Measurements from ENCODE around the gene FBLN2. TPM values are rescaled to one million over a fixed set of nuclear protein-coding genes. Genes with fewer than 3 reads are reported as not detected.

FBLN2 gene
- total and polyA plus RNA-seq, 8 donors: 27.5 to 96.6 (median 40.6) TPM

- H3K27me3 ChIP-seq: peaks cover 3 to 73% of the 10 kb centered on the region in 2 donors
- peaks cover 0 to 18% of the 10 kb centered on the region in 2 donors for H3K4me1 ChIP-seq
- H3K36me3 ChIP-seq: no peaks in the 10 kb centered on the region
- ATAC-seq (no peak), DNase-seq (no peak)
- no peaks in the 10 kb centered on the region for H3K9me3 ChIP-seq
- no peak overlapping the region for H3K4me3 ChIP-seq
- H3K27ac ChIP-seq: no peak overlapping the region
- no peak for TF ChIP-seq CTCF (IDR thresholded peaks at IDR 0.05)
- intact Hi-C loops (cut with DNase I): loop anchor here (5.0 to 10.0 kb wide), 2 partner anchors 150 to 228 kb away; partner anchors contain the start of gene WNT7A (in 1 of the 2)
Measured at GRCh38 chr3:13654330-13655060, 105.6 kb downstream of the FBLN2 start.

DNA sequence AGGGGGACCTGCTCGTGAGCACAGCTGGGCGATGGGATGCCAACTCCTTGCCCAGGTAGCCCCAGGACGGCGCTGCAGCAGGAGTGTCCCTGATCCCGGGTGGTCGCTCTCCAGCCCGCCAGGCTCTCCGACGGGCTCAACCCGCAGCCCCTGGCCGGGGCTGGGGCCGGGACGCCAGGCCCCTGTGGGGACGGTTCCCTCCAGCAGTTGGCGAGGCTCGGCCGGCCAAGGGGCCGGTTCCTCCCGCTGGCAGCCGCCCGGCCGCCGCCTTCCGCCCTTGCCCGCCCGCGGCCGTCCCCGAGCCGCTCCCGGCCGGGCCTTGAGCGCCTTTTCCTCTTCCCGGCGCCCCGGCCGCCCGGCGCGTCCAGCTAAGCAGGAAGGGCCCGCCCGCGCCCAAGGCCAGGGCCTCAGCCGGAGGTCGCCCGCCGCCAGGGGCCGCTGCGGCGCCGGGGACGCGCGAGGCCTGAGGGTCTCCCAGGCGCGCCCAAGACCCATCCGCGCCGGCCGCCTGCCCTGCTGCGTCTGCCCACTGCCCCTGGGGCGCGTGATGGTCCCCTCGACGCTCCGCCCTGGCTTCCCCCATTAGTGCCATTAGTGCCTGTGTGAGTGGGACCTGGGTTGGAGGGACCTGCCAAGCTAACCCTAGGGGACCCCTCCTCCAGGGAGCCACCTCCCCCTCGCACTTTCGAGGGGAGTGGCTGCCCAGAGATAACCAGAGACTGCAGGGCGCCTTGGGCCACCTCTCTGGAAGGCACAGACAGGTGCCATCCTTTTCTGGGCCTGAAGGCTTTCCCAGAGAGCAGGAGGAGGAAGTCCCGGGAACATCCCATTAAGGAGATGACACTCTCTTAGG is 106.4 kb downstream of the FBLN2 start:
- TF ChIP-seq CTCF (IDR thresholded peaks at IDR 0.05): peak; percentile 53 to 68
- Histone ChIP-seq H3K4me3 (no peak overlapping the region), H3K9me3 (no peaks in the 10 kb centered on the region), H3K27ac (no peak overlapping the region), H3K4me1 (peaks cover 0 to 16% of the 10 kb centered on the region in 2 donors), H3K36me3 (no peaks in the 10 kb centered on the region), H3K27me3 (peaks cover 3 to 67% of the 10 kb centered on the region in 2 donors)
- DNase-seq (peak in 2 of 4 donors; percentile 41 to 64), ATAC-seq (peak; percentile 47)
- intact Hi-C loops (cut with DNase I): loop anchor here (5.0 to 10.0 kb wide), 2 partner anchors 150 to 227 kb away; partner anchors contain the start of gene WNT7A (in 1 of the 2)

DNA sequence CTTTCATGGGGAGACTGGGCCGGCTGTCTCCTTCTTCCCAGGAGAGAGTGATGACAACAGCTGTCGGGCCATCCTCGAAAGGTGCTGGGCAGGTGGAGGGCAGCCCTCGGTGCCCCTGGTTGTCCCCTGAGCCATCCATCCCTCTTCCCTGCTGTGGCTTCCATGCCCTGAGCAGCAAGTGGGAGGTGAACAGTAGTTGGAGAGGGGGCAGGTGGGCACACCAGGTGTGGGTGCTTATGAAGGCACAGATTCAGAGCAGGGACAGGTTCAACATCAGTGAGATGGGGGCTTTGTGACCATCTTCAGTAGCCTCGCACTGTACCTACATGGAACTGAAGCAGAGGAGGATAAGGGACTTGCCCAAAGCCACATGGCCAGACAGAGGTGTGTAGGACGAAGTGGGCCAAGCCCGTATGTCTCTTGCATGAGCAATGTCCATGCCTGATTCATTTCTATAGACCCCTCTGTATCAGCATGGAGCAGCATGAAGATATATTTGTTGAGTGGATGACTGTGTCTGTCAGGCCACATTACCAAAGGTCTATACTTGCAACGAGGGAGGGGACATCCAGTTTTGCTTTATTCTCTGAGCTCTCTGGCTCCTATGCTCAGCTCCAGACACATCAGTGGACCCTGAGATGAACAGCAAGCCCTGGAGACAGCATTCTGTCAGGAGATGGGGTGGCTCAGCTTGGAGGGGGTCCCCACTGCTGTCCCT is 107.8 kb downstream of the FBLN2 start:
- ATAC-seq (no peak), DNase-seq (no peak)
- no peaks in the 10 kb centered on the region for H3K9me3 ChIP-seq
- intact Hi-C loops (cut with DNase I): loop anchor here (5.0 to 10.0 kb wide), 2 partner anchors 152 to 226 kb away; partner anchors contain the start of gene WNT7A (in 1 of the 2)
- no peaks in the 10 kb centered on the region for H3K36me3 ChIP-seq
- peaks cover 0 to 10% of the 10 kb centered on the region in 2 donors for H3K4me1 ChIP-seq
- H3K27ac ChIP-seq: no peak overlapping the region
- H3K27me3 ChIP-seq: peaks cover 3 to 59% of the 10 kb centered on the region in 2 donors
- H3K4me3 ChIP-seq: no peak overlapping the region
- TF ChIP-seq CTCF (IDR thresholded peaks at IDR 0.05): no peak

DNA sequence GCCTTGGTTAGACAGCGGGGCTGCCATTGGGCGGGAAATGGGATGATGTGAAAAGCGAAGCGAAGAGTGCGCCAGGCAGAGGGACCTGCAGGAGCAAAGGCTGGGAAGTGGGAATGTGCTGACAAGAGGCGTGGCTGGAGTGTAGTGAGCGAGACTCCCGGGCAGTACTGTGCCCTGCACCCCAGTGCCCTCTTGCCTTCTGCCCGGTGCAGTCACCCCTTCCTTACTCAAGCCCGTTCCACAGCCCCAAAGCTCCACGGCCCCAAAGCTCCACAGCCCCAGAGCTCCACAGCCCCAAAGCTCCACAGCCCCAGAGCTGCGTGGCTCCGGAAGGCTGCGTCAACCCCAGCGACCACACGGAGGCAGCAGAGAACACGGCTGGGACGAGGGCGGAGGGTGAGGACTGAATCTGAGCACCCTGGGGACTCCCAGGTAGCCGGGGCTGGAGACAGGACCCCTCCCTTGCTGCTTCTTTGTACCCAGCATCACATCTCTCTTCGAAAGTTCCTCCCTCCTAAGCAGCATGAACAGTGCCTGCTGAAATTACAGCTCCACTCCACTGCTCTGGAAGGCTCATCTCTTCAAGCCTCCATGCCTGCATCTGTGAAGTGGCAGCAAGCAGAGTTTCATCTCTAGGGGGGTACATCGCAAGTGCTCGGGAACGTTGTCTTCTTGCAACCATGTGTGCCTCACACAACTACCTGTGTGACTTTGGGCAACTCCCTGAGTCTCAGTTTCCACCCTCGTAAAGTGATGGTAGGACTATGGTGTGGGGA is 108.9 kb downstream of the FBLN2 start:
- no peak overlapping the region for H3K4me3 ChIP-seq
- peak; percentile 93 for ATAC-seq
- DNase-seq: peak in 1 of 4 donors; percentile 54
- TF ChIP-seq CTCF (IDR thresholded peaks at IDR 0.05): peak; percentile 40 to 69
- no peaks in the 10 kb centered on the region for H3K9me3 ChIP-seq
- intact Hi-C loops (cut with DNase I): loop anchor here (5.0 to 10.0 kb wide), 2 partner anchors 153 to 224 kb away; partner anchors contain the start of gene WNT7A (in 1 of the 2)
- peaks cover 3 to 59% of the 10 kb centered on the region in 2 donors for H3K27me3 ChIP-seq
- no peak overlapping the region for H3K27ac ChIP-seq
- H3K36me3 ChIP-seq: no peaks in the 10 kb centered on the region
- H3K4me1 ChIP-seq: peaks cover 0 to 10% of the 10 kb centered on the region in 2 donors

All from left lung (tissue), 10 donors.